CD8-positive, alpha-beta memory T cell (primary cell): ENCODE data around the gene PAH. TPM values are rescaled to one million over a fixed set of nuclear protein-coding genes. Genes with fewer than 3 reads are reported as not detected.
A peak's percentile ranks its signal among the peaks of the same experiment; 100 is the strongest.

ENCODE experiments used
- CTCF ChIA-PET: fragments of 350-600 bp; sonication (Branson Sonifier 250); formaldehyde crosslinking; loops from one replicate; lab custom pipeline; 2021; ENCODE audit warnings: antibody characterized with exemption; lab: Charles Lee
- POLR2A ChIA-PET: fragments of 350-600 bp; sonication (Branson Sonifier 250); formaldehyde crosslinking; loops from one replicate; lab custom pipeline; 2021; ENCODE audit warnings: antibody characterized with exemption; lab: Charles Lee
- DNase-seq, 5 donors: peaks; one replicate each; pipeline versions ENCODE4 v3.0.0 to v3.0.0-alpha.2; 2020 to 2022; ENCODE audit warnings: mixed read lengths in 1 of 5
- H3K27ac ChIP-seq: one replicate; pipeline ENCODE4 v1.7.0; 2013; ENCODE audit warnings: low read depth, mild to moderate bottlenecking, low read length, moderate library complexity
- H3K27me3 ChIP-seq: 2 replicates; pipeline ENCODE4 v1.7.0; 2013; ENCODE audit warnings: low read length, mild to moderate bottlenecking; ENCODE audit not compliant: insufficient read depth, poor library complexity, severe bottlenecking
- H3K36me3 ChIP-seq: 2 replicates; pipeline ENCODE4 v1.7.0; 2013; ENCODE audit warnings: mild to moderate bottlenecking, low read length, moderate library complexity; ENCODE audit not compliant: insufficient read depth
- H3K4me1 ChIP-seq: 2 replicates; pipeline ENCODE4 v1.7.0; 2013; ENCODE audit warnings: mild to moderate bottlenecking, low read length, moderate library complexity; ENCODE audit not compliant: insufficient read depth
- H3K4me3 ChIP-seq: 2 replicates; pipeline ENCODE4 v1.7.0; 2013; ENCODE audit warnings: mild to moderate bottlenecking, low read length
- H3K9me3 ChIP-seq: 2 replicates; pipeline ENCODE4 v1.7.0; 2013; ENCODE audit warnings: mild to moderate bottlenecking, low read length
- H3K27ac Mint-ChIP-seq, 8 donors: one replicate each; pipeline ENCODE4 v1.8.0; 2020 to 2021; ENCODE audit warnings: mixed read lengths in 8 of 8, mild to moderate bottlenecking in 6 of 8, inconsistent platforms in 3 of 8, moderate library complexity in 3 of 8
- H3K27me3 Mint-ChIP-seq, 2 donors: one replicate each; pipeline ENCODE4 v1.8.0; 2020 to 2021; ENCODE audit warnings: mixed read lengths in 2 of 2, mild to moderate bottlenecking in 1 of 2, moderate library complexity in 1 of 2
- H3K36me3 Mint-ChIP-seq, 3 donors: one replicate each; pipeline ENCODE4 v1.8.0; 2020 to 2021; ENCODE audit warnings: mixed read lengths in 3 of 3, inconsistent platforms in 1 of 3, mild to moderate bottlenecking in 1 of 3
- H3K4me1 Mint-ChIP-seq, 3 donors: one replicate each; pipeline ENCODE4 v1.8.0; 2020 to 2021; ENCODE audit warnings: mixed read lengths in 3 of 3, inconsistent platforms in 1 of 3, mild to moderate bottlenecking in 1 of 3
- H3K4me3 Mint-ChIP-seq, 7 donors: one replicate each; pipeline ENCODE4 v1.8.0; 2020 to 2021; ENCODE audit warnings: mixed read lengths in 7 of 7, mild to moderate bottlenecking in 6 of 7, moderate library complexity in 4 of 7, inconsistent platforms in 2 of 7
- H3K9me3 Mint-ChIP-seq, 5 donors: one replicate each; pipeline ENCODE4 v1.8.0; 2020 to 2022; ENCODE audit warnings: mixed read lengths in 5 of 5, mild to moderate bottlenecking in 3 of 5, moderate library complexity in 2 of 5, inconsistent platforms in 1 of 5
- polyA plus RNA-seq: library from polyadenylated mRNA; unstranded; fragments of 300-500 nt; fragmentation: Illumina TruSeq; gene quantifications from one replicate; pipeline ENCODE4 v1.2.3, GENCODE V29; 2021
- total RNA-seq, 2 experiments: library from RNA; stranded (reverse); gene quantifications; one replicate each; pipeline ENCODE4 v1.2.3, GENCODE V29; 2021

The PAH gene
- total and polyA plus RNA-seq, 3 experiments from 2014 or later = 1.5 TPM; not detected in 2

- H3K4me1 Mint-ChIP-seq = peaks cover 7 to 10% (median 7%) of the 10 kb centered on the region in 3 donors
- Histone ChIP-seq H3K27me3 (no peaks in the 10 kb centered on the region), H3K27ac (no peak overlapping the region), H3K4me3 (no peak overlapping the region), H3K4me1 (no peaks in the 10 kb centered on the region), H3K36me3 (no peaks in the 10 kb centered on the region), H3K9me3 (no peaks in the 10 kb centered on the region)
- H3K4me3 Mint-ChIP-seq = peak overlapping the region; percentile 65 to 85 (median 73)
- CTCF ChIA-PET = interaction anchor here (1.5 kb wide), 1 partner anchor 12 kb away, joined by 3 read pairs; no protein-coding TSS in a partner anchor
- H3K27me3 Mint-ChIP-seq = peaks cover 5 to 6% of the 10 kb centered on the region in 2 donors
- H3K36me3 Mint-ChIP-seq = no peaks in the 10 kb centered on the region
- no peak for DNase-seq
- peaks cover 0 to 2% (median 0%) of the 10 kb centered on the region in 5 donors for H3K9me3 Mint-ChIP-seq
- POLR2A ChIA-PET = no interaction called here
- H3K27ac Mint-ChIP-seq = peak overlapping the region in 5 of 8 donors; percentile 59 to 83 (median 64)
Observed at GRCh38 chr12:102916252-102917025, 605 bp downstream of the PAH start.

GRCh38 chr12:102913453-102914226, 3.4 kb downstream of the PAH start:
- Mint-ChIP-seq H3K4me3 (no peak overlapping the region), H3K27me3 (peaks cover 3 to 5% of the 10 kb centered on the region in 2 donors), H3K36me3 (no peaks in the 10 kb centered on the region), H3K27ac (no peak overlapping the region), H3K9me3 (no peaks in the 10 kb centered on the region), H3K4me1 (peaks cover 7 to 10% (median 7%) of the 10 kb centered on the region in 3 donors)
- Histone ChIP-seq H3K4me1 (no peaks in the 10 kb centered on the region), H3K27ac (no peak overlapping the region), H3K27me3 (no peaks in the 10 kb centered on the region), H3K9me3 (no peaks in the 10 kb centered on the region), H3K36me3 (no peaks in the 10 kb centered on the region), H3K4me3 (no peak overlapping the region)
- ChIA-PET CTCF (no interaction called here), POLR2A (no interaction called here)
- no peak for DNase-seq

GRCh38 chr12:102912258-102912657, 4.8 kb downstream of the PAH start:
- POLR2A ChIA-PET = no interaction called here
- Histone ChIP-seq H3K9me3 (no peaks in the 10 kb centered on the region), H3K36me3 (no peaks in the 10 kb centered on the region), H3K27ac (no peak overlapping the region), H3K4me1 (no peaks in the 10 kb centered on the region), H3K4me3 (no peak overlapping the region), H3K27me3 (no peaks in the 10 kb centered on the region)
- Mint-ChIP-seq H3K36me3 (no peaks in the 10 kb centered on the region), H3K4me3 (no peak overlapping the region), H3K27ac (no peak overlapping the region), H3K9me3 (no peaks in the 10 kb centered on the region), H3K4me1 (peaks cover 0 to 3% (median under 1%) of the 10 kb centered on the region in 3 donors), H3K27me3 (peaks cover 2 to 3% of the 10 kb centered on the region in 2 donors)
- DNase-seq = no peak
- CTCF ChIA-PET = no interaction called here

- Histone ChIP-seq H3K27me3 (no peaks in the 10 kb centered on the region), H3K36me3 (no peaks in the 10 kb centered on the region), H3K27ac (no peak overlapping the region), H3K4me1 (no peaks in the 10 kb centered on the region), H3K4me3 (no peak overlapping the region), H3K9me3 (no peaks in the 10 kb centered on the region)
- Mint-ChIP-seq H3K4me3 (no peak overlapping the region), H3K9me3 (no peaks in the 10 kb centered on the region), H3K4me1 (no peaks in the 10 kb centered on the region), H3K36me3 (no peaks in the 10 kb centered on the region), H3K27me3 (peaks cover 2 to 3% of the 10 kb centered on the region in 2 donors), H3K27ac (peak overlapping the region in 1 of 8 donors; percentile 7)
- CTCF ChIA-PET = no interaction called here
- DNase-seq = no peak
- POLR2A ChIA-PET = no interaction called here
Observed at GRCh38 chr12:102911320-102911719, 5.7 kb downstream of the PAH start.

GRCh38 chr12:102910792-102911191, 6.3 kb downstream of the PAH start:
- H3K27me3 ChIP-seq = no peaks in the 10 kb centered on the region
- ChIA-PET CTCF (no interaction called here), POLR2A (no interaction called here)
- Mint-ChIP-seq H3K27ac (no peak overlapping the region), H3K4me3 (no peak overlapping the region), H3K36me3 (no peaks in the 10 kb centered on the region), H3K27me3 (peaks cover 2 to 3% of the 10 kb centered on the region in 2 donors), H3K4me1 (no peaks in the 10 kb centered on the region), H3K9me3 (no peaks in the 10 kb centered on the region)
- H3K36me3 ChIP-seq = no peaks in the 10 kb centered on the region
- no peaks in the 10 kb centered on the region for H3K4me1 ChIP-seq
- no peaks in the 10 kb centered on the region for H3K9me3 ChIP-seq
- no peak for DNase-seq
- H3K4me3 ChIP-seq = no peak overlapping the region
- H3K27ac ChIP-seq = no peak overlapping the region

GRCh38 chr12:102910137-102910536, 6.9 kb downstream of the PAH start:
- Histone ChIP-seq H3K27me3 (no peaks in the 10 kb centered on the region), H3K27ac (no peak overlapping the region), H3K36me3 (no peaks in the 10 kb centered on the region), H3K4me1 (no peaks in the 10 kb centered on the region), H3K4me3 (no peak overlapping the region), H3K9me3 (no peaks in the 10 kb centered on the region)
- H3K27me3 Mint-ChIP-seq = peaks cover 2 to 3% of the 10 kb centered on the region in 2 donors
- H3K27ac Mint-ChIP-seq = no peak overlapping the region
- H3K36me3 Mint-ChIP-seq = no peaks in the 10 kb centered on the region
- POLR2A ChIA-PET = no interaction called here
- H3K4me1 Mint-ChIP-seq = no peaks in the 10 kb centered on the region
- no peak for DNase-seq
- no peak overlapping the region for H3K4me3 Mint-ChIP-seq
- H3K9me3 Mint-ChIP-seq = no peaks in the 10 kb centered on the region
- CTCF ChIA-PET = no interaction called here

- Mint-ChIP-seq H3K9me3 (no peaks in the 10 kb centered on the region), H3K27me3 (peaks cover 2 to 3% of the 10 kb centered on the region in 2 donors), H3K36me3 (no peaks in the 10 kb centered on the region), H3K4me1 (no peaks in the 10 kb centered on the region), H3K4me3 (no peak overlapping the region), H3K27ac (no peak overlapping the region)
- Histone ChIP-seq H3K4me3 (no peak overlapping the region), H3K27ac (no peak overlapping the region), H3K36me3 (no peaks in the 10 kb centered on the region), H3K4me1 (no peaks in the 10 kb centered on the region), H3K9me3 (no peaks in the 10 kb centered on the region), H3K27me3 (no peaks in the 10 kb centered on the region)
- ChIA-PET CTCF (no interaction called here), POLR2A (no interaction called here)
- no peak for DNase-seq
Observed at GRCh38 chr12:102907918-102908317, 9.1 kb downstream of the PAH start.

GRCh38 chr12:102905229-102905628, 11.8 kb downstream of the PAH start:
- no peaks in the 10 kb centered on the region for H3K27me3 ChIP-seq
- Mint-ChIP-seq H3K4me1 (no peaks in the 10 kb centered on the region), H3K9me3 (no peaks in the 10 kb centered on the region), H3K36me3 (no peaks in the 10 kb centered on the region), H3K27ac (no peak overlapping the region), H3K27me3 (peaks cover 1 to 9% of the 10 kb centered on the region in 2 donors), H3K4me3 (no peak overlapping the region)
- POLR2A ChIA-PET = no interaction called here
- H3K4me1 ChIP-seq = no peaks in the 10 kb centered on the region
- H3K4me3 ChIP-seq = no peak overlapping the region
- no peaks in the 10 kb centered on the region for H3K36me3 ChIP-seq
- H3K9me3 ChIP-seq = no peaks in the 10 kb centered on the region
- CTCF ChIA-PET = no interaction called here
- DNase-seq = no peak
- H3K27ac ChIP-seq = no peak overlapping the region
